GM21528 (cell line): ENCODE data around the gene EML3.
A peak's percentile ranks its signal among the peaks of the same experiment; 100 is the strongest.
"Not testable (repeated sequence)": the region's sequence is repeated elsewhere in the genome, so short reads cannot be mapped to it uniquely, and the experiment has no call there.

Experiments
- ATAC-seq: cut with Tn5 transposase; IDR thresholded peaks from one replicate; pipeline ENCODE4 v1.9.1; 2021; ENCODE audit warnings: mild to moderate bottlenecking, moderate library complexity; ENCODE audit not compliant: unreplicated experiment, low FRiP score

The EML3 gene

DNA sequence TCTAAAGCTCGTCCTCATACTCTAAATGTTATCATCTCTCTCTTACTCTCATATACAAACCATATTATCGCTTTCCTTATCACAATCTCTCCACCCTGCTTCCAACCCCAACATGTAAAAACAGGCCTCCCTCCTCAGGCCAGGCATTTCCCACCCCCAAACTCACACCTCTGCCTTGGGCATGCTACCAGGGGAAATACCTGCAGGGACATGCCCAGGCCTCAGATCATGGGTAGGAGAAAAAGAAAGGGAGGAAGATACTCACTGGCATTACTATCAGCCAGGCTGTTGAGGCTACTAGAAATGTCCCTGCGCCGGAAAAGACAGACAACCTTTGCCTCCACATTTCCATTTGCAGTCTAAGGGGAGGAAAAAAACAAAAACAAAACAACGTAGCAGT is 12.7 kb downstream of the EML3 start:
- ATAC-seq: no peak

GRCh38 chr11:62599069-62599696 is 13.4 kb downstream of the EML3 start:
- ATAC-seq: peak; percentile 42

DNA sequence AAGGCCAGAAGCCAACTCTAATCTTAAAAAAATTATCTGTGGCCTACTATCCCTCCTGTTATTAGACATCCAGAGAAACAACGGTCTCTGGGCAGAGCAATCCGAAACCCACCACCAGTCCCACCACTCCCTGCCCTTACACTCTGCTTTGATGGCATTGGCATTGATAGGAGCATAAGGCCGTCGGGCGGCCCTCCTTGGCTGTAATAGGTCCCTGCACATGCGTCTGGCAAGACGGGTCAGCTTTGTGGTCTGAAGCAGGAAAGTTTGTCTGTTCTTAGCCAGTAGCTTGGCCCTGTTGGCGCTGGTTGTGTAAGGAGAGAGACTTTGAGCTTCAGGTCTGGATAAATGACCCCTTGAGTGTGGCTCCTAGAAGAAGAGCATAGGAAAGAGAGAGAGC is 17.5 kb downstream of the EML3 start:
- ATAC-seq: no peak

DNA sequence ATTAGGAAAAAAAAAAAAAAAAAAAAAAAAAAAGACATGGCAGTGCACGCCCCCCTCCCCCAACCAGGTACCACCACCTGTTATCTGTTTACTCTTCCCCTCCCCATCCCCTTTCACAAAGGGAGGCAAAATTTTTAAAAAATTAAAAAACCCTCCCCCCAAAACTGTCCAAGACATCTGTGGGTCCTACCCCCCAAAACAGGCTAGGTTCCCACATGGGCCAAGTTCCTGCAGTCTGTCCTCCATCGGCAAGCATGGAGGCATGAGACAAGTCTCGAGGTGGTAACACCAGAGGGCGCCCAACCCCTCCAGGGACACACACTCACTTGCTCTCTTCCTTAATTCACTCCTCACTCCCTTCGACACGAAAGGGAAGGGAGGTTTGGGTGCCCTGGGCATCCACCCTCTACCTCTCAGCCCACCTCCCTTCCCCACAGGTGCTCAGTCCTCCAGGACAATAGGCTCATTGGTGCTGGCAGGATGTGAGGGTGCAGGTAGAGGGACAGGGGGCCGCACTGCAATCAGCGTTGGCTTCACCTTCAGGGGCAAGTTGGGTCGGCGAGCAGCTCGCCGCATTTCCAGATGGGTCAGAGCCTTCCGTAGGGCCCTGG is 19.0 kb downstream of the EML3 start:
- ATAC-seq: no peak

DNA sequence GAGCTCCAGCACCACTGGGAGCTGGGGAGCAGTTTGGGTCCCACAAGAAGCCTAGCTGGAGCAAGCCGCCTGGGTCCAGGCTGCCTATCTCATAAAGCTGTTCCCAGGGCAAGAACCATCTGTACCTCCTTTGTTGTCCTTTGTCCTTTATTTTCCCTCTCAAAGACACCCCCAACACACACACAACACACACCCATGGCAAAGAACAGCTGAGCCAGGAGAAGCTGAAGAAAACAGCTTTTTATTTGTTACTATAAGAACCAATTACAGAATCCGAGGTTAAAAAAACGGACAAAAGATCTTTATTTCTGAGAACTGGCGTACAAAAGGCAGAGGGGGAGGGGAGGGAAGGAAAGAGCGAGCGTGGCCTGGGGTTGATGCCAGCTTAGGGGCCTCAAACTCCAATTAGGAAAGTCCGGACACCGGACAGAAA is 19.6 kb downstream of the EML3 start:
- no peak for ATAC-seq

DNA sequence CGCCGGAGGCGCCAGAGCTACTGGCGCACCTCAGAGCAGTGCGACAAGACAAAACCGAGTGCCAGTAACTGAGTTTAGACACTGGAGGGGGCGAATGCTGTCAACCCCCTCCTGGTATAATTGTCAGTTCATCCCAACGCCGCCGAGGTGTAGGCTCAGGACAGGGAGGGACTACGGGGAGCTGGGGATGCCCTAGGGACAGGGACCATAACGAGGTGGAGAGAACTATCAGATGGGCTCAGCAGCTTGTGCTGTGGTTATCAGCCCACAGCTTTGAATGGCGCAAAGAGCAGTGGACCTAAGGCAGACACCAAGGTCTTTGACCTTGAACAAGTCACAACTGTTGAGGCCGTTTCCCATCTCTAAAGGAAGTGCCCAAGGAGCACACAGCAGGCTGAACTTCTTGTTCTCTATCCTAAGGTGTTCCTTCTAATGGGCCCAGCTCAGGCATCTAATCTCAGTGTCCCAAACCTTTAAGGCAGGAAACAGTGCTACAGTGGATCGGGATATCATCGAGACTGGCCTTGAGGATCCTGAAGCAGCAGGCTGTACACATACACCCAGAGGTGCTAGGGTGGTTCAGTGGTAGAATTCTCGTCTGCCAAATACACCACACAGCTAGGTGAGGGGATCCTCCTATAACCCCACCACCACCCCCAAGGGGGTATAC is 20.3 kb downstream of the EML3 start:
- ATAC-seq: no peak

DNA sequence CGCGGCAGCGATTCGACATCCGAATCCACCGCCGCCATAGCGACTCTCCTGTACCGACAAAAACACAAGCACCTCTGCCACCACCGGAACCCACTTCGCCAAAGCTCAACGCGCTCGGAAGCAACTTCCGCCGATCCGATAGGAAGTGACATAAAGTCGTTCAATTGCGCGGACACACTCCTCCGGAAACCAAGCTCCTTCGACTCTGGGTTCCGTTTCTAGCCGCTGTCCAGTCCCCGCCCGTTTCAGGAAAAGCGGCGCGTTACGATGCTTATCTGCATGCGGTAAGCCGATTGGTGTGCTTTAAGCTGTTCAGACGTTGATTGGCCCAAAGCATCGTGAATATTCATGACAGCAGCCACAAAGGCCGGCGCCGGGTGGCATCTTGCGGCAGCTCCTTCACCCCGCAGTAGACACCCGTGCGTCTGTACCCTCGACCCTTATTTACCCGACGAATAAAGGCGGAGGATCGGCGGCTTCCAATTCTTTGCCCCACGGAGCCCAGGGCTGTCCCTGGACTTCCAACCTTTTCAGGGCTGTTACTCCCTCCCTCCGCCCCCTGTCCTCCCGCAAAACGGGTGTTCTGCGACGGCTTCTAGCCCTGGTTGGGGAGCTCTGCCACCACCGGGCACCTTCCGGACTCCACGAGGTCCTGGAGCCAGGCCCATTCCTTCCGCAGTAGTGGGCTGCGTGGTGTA is 21.0 kb downstream of the EML3 start, which contains the start of gene TUT1:
Gene TUT1 (minus strand): TSS at position 76 of the 698 bp plus-strand sequence. CDS start 38 bp downstream, at position 38.
- ATAC-seq: peak; percentile 86

DNA sequence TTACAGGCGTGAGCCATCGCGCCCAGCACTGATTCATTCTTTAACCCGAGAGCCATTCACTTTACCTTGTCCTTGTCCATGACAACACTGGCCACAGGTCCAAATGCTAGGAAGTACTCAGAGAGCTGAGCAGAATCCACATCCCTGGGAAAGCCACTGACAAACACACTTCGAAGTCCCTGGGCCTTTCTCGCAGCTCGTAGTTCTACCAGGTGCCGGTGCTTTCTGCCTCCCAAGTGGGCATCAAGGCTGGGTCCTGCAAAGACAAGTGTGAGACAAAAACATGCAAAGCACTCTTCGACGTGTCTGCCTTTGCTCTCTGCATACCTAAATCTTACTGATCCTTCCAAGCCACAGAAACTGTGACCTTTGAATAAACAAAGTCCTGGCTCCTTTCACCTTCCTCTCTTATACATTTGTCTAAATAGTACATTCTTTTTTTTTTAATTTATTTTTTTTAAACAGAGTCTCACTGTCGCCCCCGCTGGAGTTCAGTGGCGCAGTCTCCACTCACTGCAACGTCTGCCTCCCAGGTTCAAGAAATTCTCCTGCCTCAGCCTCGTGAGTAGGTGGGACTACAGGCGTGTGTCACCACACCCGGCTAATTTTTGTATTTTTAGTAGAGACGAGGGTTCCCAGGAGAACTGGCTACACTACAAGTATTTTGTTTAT is 23.5 kb downstream of the EML3 start:
- ATAC-seq: no peak

GRCh38 chr11:62585356-62585755 is 27.2 kb downstream of the EML3 start:
- ATAC-seq: not testable (repeated sequence)

DNA sequence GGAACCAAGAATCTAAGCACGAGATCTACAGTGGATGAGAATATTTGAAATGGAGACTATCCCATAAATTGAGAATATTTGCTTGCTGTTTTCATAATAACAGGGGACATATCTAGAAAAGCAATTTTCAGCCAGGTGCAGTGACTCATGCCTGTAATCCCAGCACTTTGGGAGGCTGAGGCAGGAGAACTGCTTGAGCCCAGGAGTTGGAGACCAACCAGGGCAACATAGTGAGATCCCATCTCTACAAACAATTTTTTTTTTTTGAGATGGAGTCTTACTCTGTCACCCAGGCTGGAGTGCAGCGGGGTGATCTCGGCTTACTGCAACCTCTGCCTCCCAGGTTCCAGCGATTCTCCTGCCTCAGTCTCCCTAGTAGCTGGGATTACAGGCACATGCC is 30.8 kb downstream of the EML3 start:
- not testable (repeated sequence) for ATAC-seq

GRCh38 chr11:62580959-62581715 is 31.4 kb downstream of the EML3 start:
- no peak for ATAC-seq

- ATAC-seq: no peak
Observed at GRCh38 chr11:62579252-62579651, 33.3 kb downstream of the EML3 start.

GRCh38 chr11:62578541-62578940 is 34.0 kb downstream of the EML3 start:
- no peak for ATAC-seq

- no peak for ATAC-seq
Observed at GRCh38 chr11:62577046-62577714, 35.4 kb downstream of the EML3 start.

DNA sequence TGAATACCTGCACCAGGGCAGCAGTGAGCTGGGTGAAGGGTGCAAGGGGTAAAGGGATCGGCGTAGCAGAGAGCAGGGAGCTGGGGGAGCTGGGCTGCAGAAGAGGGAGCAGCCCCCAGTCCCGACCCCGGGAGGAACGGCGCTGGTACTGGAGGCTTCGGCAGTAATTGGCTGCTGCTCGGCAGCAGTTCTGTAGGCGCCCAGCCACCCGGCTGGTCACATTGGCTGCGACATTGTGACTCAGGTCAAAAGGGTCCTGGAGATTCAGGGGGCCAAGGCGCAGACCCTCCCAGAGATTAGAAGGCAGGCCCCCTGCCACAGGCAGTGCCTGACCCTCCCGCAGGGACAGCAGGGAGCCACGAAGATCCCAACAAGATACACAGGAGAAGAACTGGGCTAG is 36.7 kb downstream of the EML3 start:
- ATAC-seq: no peak

DNA sequence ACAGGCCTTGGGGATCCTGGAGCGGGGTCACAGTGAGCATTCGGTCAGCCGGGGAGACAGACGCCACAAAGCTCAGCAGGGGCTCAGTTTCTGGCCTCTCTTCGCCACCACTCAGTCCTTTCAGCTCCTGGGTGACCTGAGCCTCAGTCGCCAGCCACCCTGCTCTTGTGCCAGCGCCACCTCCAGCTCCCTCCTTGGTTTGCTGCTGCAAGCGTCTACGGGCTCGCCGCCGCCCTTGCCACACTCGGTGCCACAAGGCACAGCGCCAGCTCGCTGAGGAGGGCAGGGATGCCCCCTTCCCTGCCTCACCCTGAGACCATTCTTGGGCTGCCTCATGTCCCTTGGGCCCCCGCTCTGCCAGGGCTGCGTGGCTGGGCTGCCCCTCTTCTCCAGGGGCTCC is 37.4 kb downstream of the EML3 start:
- ATAC-seq: no peak

DNA sequence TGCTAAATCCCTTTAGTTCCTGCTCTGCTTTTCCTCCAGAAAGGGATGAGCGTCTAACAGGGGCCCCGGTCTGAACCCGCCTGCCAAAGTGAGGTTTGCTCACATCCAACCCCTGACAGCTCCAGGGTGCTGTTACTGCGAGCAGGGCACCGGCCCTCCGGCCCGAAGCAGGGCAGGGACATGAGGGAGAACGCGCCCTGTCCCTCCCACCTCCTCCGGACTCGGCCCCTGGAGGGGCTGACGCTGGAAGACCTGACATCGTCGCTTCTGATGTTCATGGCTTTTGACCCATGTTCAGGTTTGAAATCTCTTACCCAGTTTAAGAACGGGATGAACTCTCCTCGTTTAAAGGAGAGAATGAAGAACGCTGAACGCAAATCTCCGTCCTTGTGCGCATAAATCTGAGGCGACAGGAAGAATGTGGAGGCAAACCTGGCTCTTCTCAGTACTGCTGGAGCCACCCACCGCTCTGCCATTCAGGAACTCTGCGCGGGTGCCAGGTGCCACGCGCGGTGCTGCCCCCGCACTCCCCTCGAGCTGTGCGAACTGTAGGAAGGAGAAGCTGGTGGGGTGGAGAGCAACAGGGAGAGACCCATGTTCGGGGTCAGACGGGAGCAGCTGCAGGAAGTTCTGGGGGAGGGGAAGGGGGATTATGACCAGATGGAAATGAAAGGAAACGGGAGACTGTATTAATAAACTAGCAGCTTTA is 38.1 kb downstream of the EML3 start:
- ATAC-seq: peak; percentile 14

DNA sequence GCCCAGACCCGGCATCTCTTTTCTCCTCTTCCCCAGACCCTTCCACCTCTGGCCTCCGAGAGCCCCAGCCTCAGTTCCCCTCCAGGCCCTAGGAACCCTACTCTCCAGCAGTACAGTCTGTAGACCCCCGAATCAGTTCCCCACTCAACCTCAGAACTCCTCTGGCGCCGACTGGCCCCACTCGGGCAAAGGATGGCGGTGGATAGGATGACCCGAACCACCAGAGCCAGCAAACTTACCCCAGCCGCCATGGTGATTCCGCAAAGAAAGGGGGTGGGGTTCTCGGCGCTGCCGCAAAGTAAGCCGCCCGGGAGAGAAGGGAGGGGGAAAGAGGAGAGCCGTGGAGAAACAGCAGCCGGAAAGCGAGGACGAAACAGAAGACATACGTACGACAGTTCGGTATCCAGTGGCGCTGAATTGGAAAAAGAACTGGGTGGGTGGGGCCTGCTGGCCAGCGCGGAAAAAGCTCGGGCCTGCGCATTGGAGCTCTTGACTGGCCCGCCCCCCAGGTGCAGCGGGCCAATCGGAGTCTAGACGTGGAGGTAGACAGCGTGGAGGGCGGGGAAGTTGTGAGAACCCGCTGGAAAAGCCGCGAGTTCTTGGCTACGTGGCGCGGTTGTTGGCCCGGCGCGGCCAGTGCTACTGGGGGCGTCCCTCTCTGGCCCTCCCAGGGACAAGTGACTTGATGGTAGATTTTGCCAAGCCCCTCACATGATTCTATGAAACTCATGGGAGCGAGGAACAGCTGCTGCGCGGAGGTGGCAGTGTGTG is 38.8 kb downstream of the EML3 start, which contains the start of gene EEF1G:
Gene EEF1G (minus strand): TSS at position 300 of the 771 bp plus-strand sequence. CDS start 49 bp downstream, at position 251.
- ATAC-seq: peak; percentile 80
